H9 (cell line): ENCODE data around the gene SLC51A. TPM values are rescaled to one million over a fixed set of nuclear protein-coding genes. Genes with fewer than 3 reads are reported as not detected.
A peak's percentile ranks its signal among the peaks of the same experiment; 100 is the strongest.

Experiments
- DNase-seq: peaks from one replicate; pipeline ENCODE4 v3.0.0-alpha.2; 2017
- H2AFZ ChIP-seq: one replicate; pipeline ENCODE4 v1.6.1; 2013; ENCODE audit warnings: mild to moderate bottlenecking, low read length, control low read depth, moderate library complexity
- H2AK5ac ChIP-seq: 2 replicates; pipeline ENCODE4 v1.6.1; 2013; ENCODE audit warnings: low read length, control low read depth, mixed read lengths; ENCODE audit not compliant: insufficient read length
- H2BK120ac ChIP-seq: one replicate; pipeline ENCODE4 v1.6.1; 2013; ENCODE audit warnings: low read depth, mild to moderate bottlenecking, low read length, control low read depth, inconsistent platforms; ENCODE audit not compliant: poor library complexity, severe bottlenecking
- H2BK12ac ChIP-seq: 2 replicates; pipeline ENCODE4 v1.6.1; 2013; ENCODE audit warnings: low read length, control low read depth, mixed read lengths, low read depth; ENCODE audit not compliant: insufficient read length
- H2BK15ac ChIP-seq: 2 replicates; pipeline ENCODE4 v1.6.1; 2013; ENCODE audit warnings: low read depth, low read length, control low read depth
- H2BK20ac ChIP-seq: one replicate; pipeline ENCODE4 v1.6.1; 2013; ENCODE audit warnings: low read depth, mild to moderate bottlenecking, low read length, control low read depth, inconsistent platforms; ENCODE audit not compliant: poor library complexity, severe bottlenecking
- H2BK5ac ChIP-seq: 2 replicates; pipeline ENCODE4 v1.6.1; 2013; ENCODE audit warnings: low read length, control low read depth, mixed read lengths; ENCODE audit not compliant: insufficient read length
- H3K14ac ChIP-seq: 2 replicates; pipeline ENCODE4 v1.6.1; 2013; ENCODE audit warnings: low read length, control low read depth; ENCODE audit not compliant: insufficient read depth
- H3K18ac ChIP-seq: 2 replicates; pipeline ENCODE4 v1.6.1; 2013; ENCODE audit warnings: low read depth, mild to moderate bottlenecking, mixed read lengths, low read length, control low read depth; ENCODE audit not compliant: insufficient read length
- H3K23ac ChIP-seq: 2 replicates; pipeline ENCODE4 v1.6.1; 2013; ENCODE audit warnings: low read length, control low read depth, mixed read lengths, low read depth; ENCODE audit not compliant: insufficient read length
- H3K23me2 ChIP-seq: 2 replicates; pipeline ENCODE4 v1.6.1; 2013; ENCODE audit warnings: low read depth, mild to moderate bottlenecking, mixed read lengths, low read length, control low read depth; ENCODE audit not compliant: insufficient read length, poor library complexity, severe bottlenecking
- H3K27ac ChIP-seq: 2 replicates; pipeline ENCODE4 v1.5.1; 2013; ENCODE audit warnings: low read length, control low read depth, mixed read lengths, low read depth; ENCODE audit not compliant: insufficient read length
- H3K27me3 ChIP-seq: 2 replicates; pipeline ENCODE4 v1.6.1; 2013; ENCODE audit warnings: low read length, control low read depth, inconsistent platforms; ENCODE audit not compliant: insufficient read depth
- H3K4ac ChIP-seq: 2 replicates; pipeline ENCODE4 v1.6.1; 2013; ENCODE audit warnings: low read depth, mild to moderate bottlenecking, control low read depth, inconsistent platforms, low read length, moderate library complexity
- H3K4me1 ChIP-seq: 2 replicates; pipeline ENCODE4 v1.6.1; 2013; ENCODE audit warnings: low read length, control low read depth, inconsistent platforms; ENCODE audit not compliant: insufficient read depth
- H3K4me2 ChIP-seq: 2 replicates; pipeline ENCODE4 v1.6.1; 2013; ENCODE audit warnings: low read length, control low read depth, mixed read lengths; ENCODE audit not compliant: insufficient read length, insufficient read depth
- H3K56ac ChIP-seq: 2 replicates; pipeline ENCODE4 v1.6.1; 2013; ENCODE audit warnings: low read depth, mild to moderate bottlenecking, mixed read lengths, low read length, control low read depth; ENCODE audit not compliant: insufficient read length
- H3K79me1 ChIP-seq: 2 replicates; pipeline ENCODE4 v1.6.1; 2013; ENCODE audit warnings: low read depth, mild to moderate bottlenecking, moderate library complexity, low read length, control low read depth, inconsistent platforms; ENCODE audit not compliant: insufficient read depth, poor library complexity, severe bottlenecking
- H3K79me2 ChIP-seq: 2 replicates; pipeline ENCODE4 v1.6.1; 2013; ENCODE audit warnings: low read length, control low read depth, inconsistent platforms; ENCODE audit not compliant: insufficient read depth
- H3K9ac ChIP-seq: 2 replicates; pipeline ENCODE4 v1.6.1; 2013; ENCODE audit warnings: low read length, control low read depth, mixed read lengths; ENCODE audit not compliant: insufficient read length; ENCODE audit errors: extremely low read depth
- H3K9me3 ChIP-seq: one replicate; pipeline ENCODE4 v1.6.1; 2013; ENCODE audit warnings: low read depth, low read length, inconsistent platforms; ENCODE audit not compliant: control insufficient read depth
- H3T11ph ChIP-seq: one replicate; pipeline ENCODE4 v1.6.1; 2013; ENCODE audit warnings: mild to moderate bottlenecking, low read length, control low read depth, inconsistent platforms
- H4K20me1 ChIP-seq: one replicate; pipeline ENCODE4 v1.6.1; 2013; ENCODE audit not compliant: control insufficient read depth, insufficient read length, insufficient read depth
- H4K5ac ChIP-seq: 2 replicates; pipeline ENCODE4 v1.6.1; 2013; ENCODE audit warnings: low read depth, mild to moderate bottlenecking, mixed read lengths, low read length, control low read depth; ENCODE audit not compliant: insufficient read length
- H4K8ac ChIP-seq: replicated peaks from 2 replicates; pipeline ENCODE4 v1.6.1; 2013; ENCODE audit warnings: low read length, control low read depth, mixed read lengths, low read depth; ENCODE audit not compliant: insufficient read length
- H4K91ac ChIP-seq: 2 replicates; pipeline ENCODE4 v1.6.1; 2013; ENCODE audit warnings: low read depth, mild to moderate bottlenecking, moderate library complexity, mixed read lengths, low read length, control low read depth; ENCODE audit not compliant: insufficient read length
- H3K27ac Mint-ChIP-seq, 3 experiments: 2 replicates in 2 of 3; 3 replicates in 1 of 3; pipeline ENCODE4 v1.8.0; 2020 to 2021; ENCODE audit warnings: mixed read lengths in 3 of 3, mild to moderate bottlenecking in 1 of 3, moderate library complexity in 1 of 3
- H3K27me3 Mint-ChIP-seq: 2 replicates; pipeline ENCODE4 v1.8.0; 2021; ENCODE audit warnings: low read depth, mild to moderate bottlenecking, moderate library complexity, mixed read lengths
- H3K36me3 Mint-ChIP-seq, 3 experiments: 2 replicates in 2 of 3; 3 replicates in 1 of 3; pipeline ENCODE4 v1.8.0; 2020 to 2021; ENCODE audit warnings: low read depth in 3 of 3, mixed read lengths in 3 of 3; ENCODE audit not compliant: insufficient read depth in 1 of 3
- H3K4me1 Mint-ChIP-seq, 2 experiments: 2 replicates each; pipeline ENCODE4 v1.8.0; 2020; ENCODE audit warnings: mixed read lengths in 2 of 2
- H3K4me3 Mint-ChIP-seq, 2 experiments: 2 replicates in 1 of 2; 3 replicates in 1 of 2; pipeline ENCODE4 v1.8.0; 2020 to 2021; ENCODE audit warnings: mild to moderate bottlenecking in 2 of 2, mixed read lengths in 2 of 2, moderate library complexity in 1 of 2
- H3K9me3 Mint-ChIP-seq, 2 experiments: 2 replicates in 1 of 2; 3 replicates in 1 of 2; pipeline ENCODE4 v1.8.0; 2020; ENCODE audit warnings: mild to moderate bottlenecking in 2 of 2, mixed read lengths in 2 of 2, moderate library complexity in 1 of 2
- CTCF ChIP-seq: fragments of 200-600 bp; sonication (generic); conservative IDR thresholded peaks from 3 replicates; pipeline ENCODE4 v1.8.0; 2021; ENCODE audit warnings: antibody characterized with exemption, mild to moderate bottlenecking
- WGBS: extraction: QIAGEN DNeasy Blood & Tissue Kit; methylation state at CpG from one replicate; pipeline ENCODE4 v1.1.7; 2013; ENCODE audit warnings: missing lambda C conversion rate, low lambda C conversion rate, mixed read lengths; ENCODE audit not compliant: insufficient read length; ENCODE audit errors: extremely low coverage; 5-methylcytosine and 5-hydroxymethylcytosine counted together
- total RNA-seq: library from RNA; stranded (reverse); gene quantifications from 2 replicates; pipeline ENCODE4 v1.2.1, GENCODE V29; 2021

SLC51A gene
- total RNA-seq, 1 experiment from 2014 or later: 5.6 TPM

- H3K23ac ChIP-seq: no peak overlapping the region
- no peak overlapping the region for H4K5ac ChIP-seq
- H2AFZ ChIP-seq: no peak overlapping the region
- TF ChIP-seq CTCF: no peak
- H2BK5ac ChIP-seq: no peak overlapping the region
- DNase-seq: no peak
- no peak overlapping the region for H2BK120ac ChIP-seq
- H2BK20ac ChIP-seq: no peak overlapping the region
- H3K79me2 ChIP-seq: no peaks in the 10 kb centered on the region
- H3K23me2 ChIP-seq: no peaks in the 10 kb centered on the region
- no peaks in the 10 kb centered on the region for H3K9me3 ChIP-seq
- H2BK15ac ChIP-seq: no peak overlapping the region
- no peak overlapping the region for H2BK12ac ChIP-seq
- no peaks in the 10 kb centered on the region for H3K27me3 ChIP-seq
- no peak overlapping the region for H3K4ac ChIP-seq
- peak overlapping the region in 1 of 3 experiments; percentile 37; a peak in 1 of 7 replicates for H3K27ac Mint-ChIP-seq
- no peaks in the 10 kb centered on the region; the same call in 1 of the 2 replicates for H3K4me1 ChIP-seq
- no peak overlapping the region for H4K91ac ChIP-seq
- H3K27me3 Mint-ChIP-seq: no peaks in the 10 kb centered on the region
- no peak overlapping the region for H3K14ac ChIP-seq
- H3K56ac ChIP-seq: no peak overlapping the region
- no peak overlapping the region for H3K27ac ChIP-seq
- no peaks in the 10 kb centered on the region for H4K20me1 ChIP-seq
- no peak overlapping the region for H3K9ac ChIP-seq
- H3K9me3 Mint-ChIP-seq: no peaks in the 10 kb centered on the region
- no CpG with 5 or more reads among the region's 4 CpGs for WGBS
- no peak overlapping the region for H3K4me2 ChIP-seq
- H3K4me3 Mint-ChIP-seq: no peak overlapping the region
- H4K8ac ChIP-seq: no peak overlapping the region
- H3K79me1 ChIP-seq: no peaks in the 10 kb centered on the region
- H2AK5ac ChIP-seq: no peak overlapping the region
- H3T11ph ChIP-seq: no peak overlapping the region
- peaks cover 20 to 24% of the 10 kb centered on the region in 2 experiments for H3K4me1 Mint-ChIP-seq
- H3K36me3 Mint-ChIP-seq: no peaks in the 10 kb centered on the region
- no peak overlapping the region for H3K18ac ChIP-seq
Observed at GRCh38 chr3:196177967-196178366, 38.4 kb upstream of the SLC51A start.
